ENCODE data around the gene SAFB2. TPM values are rescaled to one million over a fixed set of nuclear protein-coding genes. Genes with fewer than 3 reads are reported as not detected.

The SAFB2 gene
- total and polyA plus RNA-seq, 9 of the 15 experiments (the other 6 are each of a cell fraction or from before 2014, with no cell fraction given): 4.5 to 103 (median 47.3) TPM

- TF ChIP-seq MAFG (tag; conservative IDR thresholded peaks at IDR 0.05) (no peak), YBX1 (IDR thresholded peaks at IDR 0.05) (no peak), PRPF4 (IDR thresholded peaks at IDR 0.05; ENCODE audit: insufficient read depth, low read depth, low read length, poor library complexity, severe bottlenecking) (peak; percentile 20), RERE (CRISPR knock-in tag; IDR thresholded peaks at IDR 0.05; ENCODE audit: borderline replicate concordance) (no peak), L3MBTL2 (IDR thresholded peaks at IDR 0.05) (peak; percentile 68), FOXK2 (conservative IDR thresholded peaks at IDR 0.05 in 1 of 2, IDR thresholded peaks at IDR 0.05 in 1 of 2; ENCODE audit: low read depth in 2 of 2) (peak; percentile 82; a peak in 3 of 4 replicates), SPI1 (IDR thresholded peaks at IDR 0.05; ENCODE audit: borderline replicate concordance, low read depth, low read length) (0 out of 2 replicates have a peak, but pooled peaks have one; percentile 0), CAMTA2 (CRISPR knock-in tag; conservative IDR thresholded peaks at IDR 0.05) (0 out of 2 replicates have a peak, but pooled peaks have one; percentile 66), PML (IDR thresholded peaks at IDR 0.05; ENCODE audit: low read length) (peak; percentile 72), YY1 (IDR thresholded peaks at IDR 0.05; ENCODE audit: borderline replicate concordance in 1 of 3, control insufficient read depth in 1 of 3, extremely low read depth in 1 of 3, insufficient read depth in 3 of 3, insufficient read length in 1 of 3, insufficient replicate concordance in 2 of 3, low read depth in 1 of 3, low read length in 2 of 3) (peak; percentile 81 to 94 (median 89)), ERF (CRISPR knock-in tag; IDR thresholded peaks at IDR 0.05) (0 out of 2 replicates have a peak, but pooled peaks have one; percentile 43), NEUROD1 (IDR thresholded peaks at IDR 0.05; ENCODE audit: borderline replicate concordance, low read depth, low read length, partially characterized antibody) (peak; percentile 41), BRF2 (IDR thresholded peaks at IDR 0.05; ENCODE audit: borderline replicate concordance, insufficient read depth, insufficient read length) (no peak), MYC (IDR thresholded peaks at IDR 0.05; ENCODE audit: low read depth, low read length) (peak; percentile 67; the same call in 1 of the 2 replicates), MYC (CRISPR knock-in tag; IDR thresholded peaks at IDR 0.05; ENCODE audit: borderline replicate concordance, low read depth) (peak; percentile 31; the same call in 1 of the 2 replicates), CTBP1 (IDR thresholded peaks at IDR 0.05; ENCODE audit: borderline replicate concordance) (peak; percentile 90), RUNX1 (IDR thresholded peaks at IDR 0.05; ENCODE audit: low read depth) (no peak), MAZ (CRISPR knock-in tag; conservative IDR thresholded peaks at IDR 0.05 in 1 of 2, IDR thresholded peaks at IDR 0.05 in 1 of 2) (peak; percentile 65 to 66; a peak in 3 of 4 replicates), KAT7 (CRISPR knock-in tag; IDR thresholded peaks at IDR 0.05; ENCODE audit: borderline replicate concordance) (peak; percentile 68; the same call in 1 of the 2 replicates), NUFIP1 (IDR thresholded peaks at IDR 0.05; ENCODE audit: partially characterized antibody) (no peak)
These were observed at the start of gene SAFB2, which contains the start of gene SAFB (continued) for GRCh38 chr19:5622465-5623396.

All from K562 (cell line).